Subcutaneous adipose tissue (tissue), 4 donors: ENCODE data around the gene NCKAP5. TPM values are rescaled to one million over a fixed set of nuclear protein-coding genes. Genes with fewer than 3 reads are reported as not detected.

Source experiments
- CTCF ChIP-seq: fragments of 450-650 bp; IDR thresholded peaks from one replicate; pipeline ENCODE4 v1.5.1; 2016; ENCODE audit warnings: low read depth, mild to moderate bottlenecking, control low read depth, antibody characterized with exemption, moderate library complexity
- total RNA-seq, 4 donors: library from RNA; depleted of rRNA; stranded (reverse); fragments of >200 nt; gene quantifications; one replicate each; pipeline ENCODE4 v1.1.0, GENCODE V29; 2016

The NCKAP5 gene
- total RNA-seq, 4 donors from 2014 or later: 1.5 to 6.4 (median 3.8) TPM

- TF ChIP-seq CTCF: no peak
Observed at GRCh38 chr2:133476286-133476685, 92.0 kb downstream of the NCKAP5 start.

GRCh38 chr2:133475610-133476009, 92.7 kb downstream of the NCKAP5 start:
- no peak for TF ChIP-seq CTCF

GRCh38 chr2:133462811-133463210, 105.5 kb downstream of the NCKAP5 start:
- TF ChIP-seq CTCF: no peak

- no peak for TF ChIP-seq CTCF
Observed at GRCh38 chr2:133461484-133461883, 106.8 kb downstream of the NCKAP5 start.

- TF ChIP-seq CTCF: no peak
Observed at GRCh38 chr2:133459590-133459989, 108.7 kb downstream of the NCKAP5 start.

GRCh38 chr2:133458280-133458679, 110.0 kb downstream of the NCKAP5 start:
- TF ChIP-seq CTCF: no peak

GRCh38 chr2:133457861-133458260, 110.4 kb downstream of the NCKAP5 start:
- TF ChIP-seq CTCF: no peak
